Measurements from ENCODE around the gene EEF2KMT.
"Not testable (repeated sequence)": the region's sequence is repeated elsewhere in the genome, so short reads cannot be mapped to it uniquely, and the experiment has no call there.

GRCh38 chr16:5134739-5135452 is 37.3 kb upstream of the EEF2KMT start:
- not testable (repeated sequence) for TF ChIP-seq CTCF, POLR2A (IDR thresholded peaks at IDR 0.05)
